Body of pancreas (tissue), 4 donors: ENCODE measurements around the gene PDCD2L.
"Not testable (repeated sequence)": the region's sequence is repeated elsewhere in the genome, so short reads cannot be mapped to it uniquely, and the experiment has no call there.

ENCODE experiments used
- POLR2A ChIP-seq, 3 donors: fragments of 450-650 bp; IDR thresholded peaks; one replicate each; pipeline ENCODE4 v1.6.1; 2016; ENCODE audit warnings: antibody characterized with exemption in 3 of 3, mild to moderate bottlenecking in 2 of 3
- TF ChIP-seq, protein P1 (sequence below), 7 experiments: fragments of 450-650 bp in 4 of 7; fragments of 200-600 bp in 3 of 7; sonication (generic) in 3 of 7; IDR thresholded peaks; one replicate each; pipeline ENCODE4 v1.5.1; 2016 to 2019; ENCODE audit warnings: antibody characterized with exemption in 7 of 7

DNA sequence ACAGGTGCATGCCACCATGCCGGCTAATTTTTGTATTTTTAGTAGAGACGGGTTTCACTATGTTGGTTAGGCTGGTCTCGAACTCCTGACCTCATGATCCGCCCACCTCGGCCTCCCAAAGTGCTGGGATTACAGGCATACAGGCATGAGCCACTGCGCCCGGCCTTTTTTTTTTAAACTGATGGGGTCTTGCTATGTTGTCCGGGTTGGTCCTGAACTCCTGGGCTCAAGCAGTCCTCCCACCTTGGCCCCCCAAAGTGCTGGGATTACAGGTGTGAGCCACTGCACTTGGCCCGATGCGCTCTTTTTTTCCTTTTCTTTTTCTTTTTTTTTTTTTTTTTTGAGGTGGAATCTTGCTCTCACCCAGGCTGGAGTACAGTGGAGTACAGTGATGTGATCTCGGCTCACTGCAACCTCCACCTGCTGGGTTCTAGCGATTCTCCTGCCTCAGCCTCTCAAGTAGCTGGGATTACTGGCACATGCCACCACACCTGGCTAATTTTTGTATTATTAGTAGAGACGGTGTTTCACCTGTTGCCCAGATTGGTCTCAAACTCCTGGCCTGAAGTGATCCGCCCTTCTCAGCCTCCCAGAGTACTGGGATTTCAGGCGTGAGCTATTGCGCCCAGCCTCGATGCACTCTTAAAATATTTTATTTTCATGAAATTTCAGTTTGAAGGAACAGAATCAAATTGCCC, 51.7 kb downstream of the PDCD2L start:
- TF ChIP-seq, protein P1, sequence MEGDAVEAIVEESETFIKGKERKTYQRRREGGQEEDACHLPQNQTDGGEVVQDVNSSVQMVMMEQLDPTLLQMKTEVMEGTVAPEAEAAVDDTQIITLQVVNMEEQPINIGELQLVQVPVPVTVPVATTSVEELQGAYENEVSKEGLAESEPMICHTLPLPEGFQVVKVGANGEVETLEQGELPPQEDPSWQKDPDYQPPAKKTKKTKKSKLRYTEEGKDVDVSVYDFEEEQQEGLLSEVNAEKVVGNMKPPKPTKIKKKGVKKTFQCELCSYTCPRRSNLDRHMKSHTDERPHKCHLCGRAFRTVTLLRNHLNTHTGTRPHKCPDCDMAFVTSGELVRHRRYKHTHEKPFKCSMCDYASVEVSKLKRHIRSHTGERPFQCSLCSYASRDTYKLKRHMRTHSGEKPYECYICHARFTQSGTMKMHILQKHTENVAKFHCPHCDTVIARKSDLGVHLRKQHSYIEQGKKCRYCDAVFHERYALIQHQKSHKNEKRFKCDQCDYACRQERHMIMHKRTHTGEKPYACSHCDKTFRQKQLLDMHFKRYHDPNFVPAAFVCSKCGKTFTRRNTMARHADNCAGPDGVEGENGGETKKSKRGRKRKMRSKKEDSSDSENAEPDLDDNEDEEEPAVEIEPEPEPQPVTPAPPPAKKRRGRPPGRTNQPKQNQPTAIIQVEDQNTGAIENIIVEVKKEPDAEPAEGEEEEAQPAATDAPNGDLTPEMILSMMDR (IDR thresholded peaks at IDR 0.05) = not testable (repeated sequence)
- not testable (repeated sequence) for TF ChIP-seq POLR2A (IDR thresholded peaks at IDR 0.05)
